K562 (cell line): ENCODE measurements around the gene SUMO3. TPM values are rescaled to one million over a fixed set of nuclear protein-coding genes. Genes with fewer than 3 reads are reported as not detected.
A peak's percentile ranks its signal among the peaks of the same experiment; 100 is the strongest.

ENCODE experiments used
- HDAC3 ChIP-seq: fragments of 450-650 bp; IDR thresholded peaks from 2 replicates; pipeline ENCODE4 v1.6.1; 2018; ENCODE audit warnings: borderline replicate concordance, mild to moderate bottlenecking, moderate library complexity; ENCODE audit not compliant: partially characterized antibody
- MAZ ChIP-seq, 2 experiments: fragments of 450-650 bp in 1 of 2; sonication (generic) in 1 of 2; formaldehyde crosslinking; IDR thresholded peaks in 1 of 2; conservative IDR thresholded peaks in 1 of 2; 2 replicates each; pipeline versions ENCODE4 v1.4.0 to v1.5.0; 2020; ENCODE audit warnings: mild to moderate bottlenecking in 1 of 2, missing genetic modification reagents in 1 of 2
- NR4A1 ChIP-seq, 2 experiments: fragments of 250-450 bp in 1 of 2; fragments of 450-650 bp in 1 of 2; sonication (Bioruptor Pico) in 1 of 2; IDR thresholded peaks; 2 replicates each; pipeline versions ENCODE4 v1.4.0 to v1.6.1; 2016 to 2020; ENCODE audit warnings: mild to moderate bottlenecking in 2 of 2, missing compliant biosample characterization in 1 of 2, missing genetic modification characterization in 1 of 2, moderate library complexity in 1 of 2
- SMAD3 ChIP-seq: fragments of 450-650 bp; formaldehyde crosslinking; conservative IDR thresholded peaks from 2 replicates; pipeline ENCODE4 v1.4.0; 2020; ENCODE audit warnings: mild to moderate bottlenecking
- SOX6 ChIP-seq: fragments of 450-650 bp; IDR thresholded peaks from 2 replicates; pipeline ENCODE4 v1.6.1; 2014; ENCODE audit warnings: mild to moderate bottlenecking
- ZBTB17 ChIP-seq: fragments of 450-650 bp; formaldehyde crosslinking; IDR thresholded peaks from 2 replicates; pipeline ENCODE4 v1.4.0; 2020; ENCODE audit warnings: mild to moderate bottlenecking
- ZNF165 ChIP-seq: fragments of 250-450 bp; sonication (Bioruptor Pico); IDR thresholded peaks from 2 replicates; pipeline ENCODE4 v1.4.0; 2020; ENCODE audit warnings: borderline replicate concordance
- ZNF3 ChIP-seq: fragments of 250-450 bp; sonication (Bioruptor Pico); IDR thresholded peaks from 2 replicates; pipeline ENCODE4 v1.5.0; 2021; ENCODE audit warnings: mild to moderate bottlenecking, moderate library complexity
- polyA plus RNA-seq, 8 experiments: library from polyadenylated mRNA; depleted of rRNA in 4 of 8; stranded (reverse) in 5 of 8; unstranded in 3 of 8; fragments of >200 nt; fragmentation: Nextera tagmentation in 2 of 8; fragmentation: Illumina TruSeq in 1 of 8; extraction: Ambion mirVana in 2 of 8; extraction: Trizol in 1 of 8; gene quantifications; 2 replicates each; pipeline versions ENCODE4 v1.2.1 to v1.2.3, GENCODE V29; 2011 to 2014; ENCODE audit warnings: inconsistent platforms in 1 of 8, missing spikeins in 1 of 8
- total RNA-seq, 7 experiments: library from RNA; depleted of rRNA in 6 of 7; stranded (reverse); fragments of >200 nt in 6 of 7; fragmentation: Illumina TruSeq in 2 of 7; extraction: Trizol in 2 of 7; gene quantifications; 2 replicates each; pipeline versions ENCODE4 v1.2.1 to v1.2.3, GENCODE V29; 2011 to 2021; ENCODE audit warnings: low replicate concordance in 1 of 7
- TF ChIP-seq, protein P1 (sequence below), 2 experiments: fragments of 450-650 bp; formaldehyde crosslinking in 1 of 2; IDR thresholded peaks; 2 replicates each; pipeline versions ENCODE4 v1.4.0 to v1.6.1; 2014 to 2020; ENCODE audit warnings: mild to moderate bottlenecking in 2 of 2, borderline replicate concordance in 1 of 2, low read depth in 1 of 2
- TF ChIP-seq, protein P2 (sequence below): fragments of 450-650 bp; IDR thresholded peaks from 2 replicates; pipeline ENCODE4 v1.6.1; 2016; ENCODE audit warnings: mild to moderate bottlenecking
- TF ChIP-seq, protein P3 (sequence below), 2 experiments: IDR thresholded peaks; 2 replicates each; pipeline ENCODE4 v1.6.1; 2011; ENCODE audit warnings: borderline replicate concordance in 1 of 2, control low read depth in 1 of 2, low read depth in 1 of 2, low read length in 1 of 2, mild to moderate bottlenecking in 1 of 2, mixed read lengths in 1 of 2, moderate library complexity in 1 of 2; ENCODE audit not compliant: insufficient read depth in 1 of 2, insufficient read length in 1 of 2, poor library complexity in 1 of 2, severe bottlenecking in 1 of 2; ENCODE audit errors: extremely low read depth in 1 of 2
- TF ChIP-seq, protein P4 (sequence below): sonication (generic); formaldehyde crosslinking; IDR thresholded peaks from 2 replicates; pipeline ENCODE4 v1.8.0; 2022; ENCODE audit warnings: mild to moderate bottlenecking, missing genetic modification reagents

SUMO3 gene
- total and polyA plus RNA-seq, 9 of the 15 experiments (the other 6 are each of a cell fraction or from before 2014, with no cell fraction given): 13.9 to 143 (median 113) TPM

DNA sequence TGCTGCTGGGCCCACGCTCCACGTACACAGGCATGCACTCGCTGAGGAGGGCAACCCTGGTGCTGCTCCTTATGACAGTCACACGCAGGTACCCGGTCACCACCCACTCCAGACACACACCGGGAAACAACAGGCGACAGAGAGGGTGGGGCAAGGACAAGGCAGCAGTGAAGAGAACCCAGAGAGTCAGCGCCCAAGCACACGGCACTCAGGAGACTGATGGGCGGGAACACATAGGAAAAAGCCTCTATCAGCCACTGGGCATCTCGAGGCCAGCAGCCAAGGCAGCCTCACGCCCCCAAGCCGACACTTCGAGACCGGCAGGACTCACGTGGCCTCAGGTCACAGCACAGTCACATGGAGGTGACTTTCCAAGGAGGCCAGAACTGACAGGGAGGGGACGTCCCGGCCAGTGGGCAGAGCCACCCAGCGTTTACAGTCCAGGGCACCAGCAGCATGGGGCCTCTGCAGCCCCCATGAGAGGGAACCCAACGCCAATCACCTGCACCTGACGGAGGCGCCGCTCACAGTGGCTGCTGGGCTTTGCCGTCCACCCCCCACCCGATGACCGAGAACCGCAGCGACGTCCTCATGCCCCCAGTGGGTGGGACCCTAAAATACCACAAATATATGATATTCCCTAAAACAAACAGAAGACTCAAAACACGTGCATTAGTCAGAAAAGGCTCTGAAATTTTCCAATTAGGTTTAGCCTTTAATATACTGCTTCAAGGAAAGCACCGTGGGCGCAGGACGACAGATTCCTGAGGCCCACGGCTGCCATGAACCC lies 35.9 kb upstream of the SUMO3 start (continued):
- TF ChIP-seq, protein P1, sequence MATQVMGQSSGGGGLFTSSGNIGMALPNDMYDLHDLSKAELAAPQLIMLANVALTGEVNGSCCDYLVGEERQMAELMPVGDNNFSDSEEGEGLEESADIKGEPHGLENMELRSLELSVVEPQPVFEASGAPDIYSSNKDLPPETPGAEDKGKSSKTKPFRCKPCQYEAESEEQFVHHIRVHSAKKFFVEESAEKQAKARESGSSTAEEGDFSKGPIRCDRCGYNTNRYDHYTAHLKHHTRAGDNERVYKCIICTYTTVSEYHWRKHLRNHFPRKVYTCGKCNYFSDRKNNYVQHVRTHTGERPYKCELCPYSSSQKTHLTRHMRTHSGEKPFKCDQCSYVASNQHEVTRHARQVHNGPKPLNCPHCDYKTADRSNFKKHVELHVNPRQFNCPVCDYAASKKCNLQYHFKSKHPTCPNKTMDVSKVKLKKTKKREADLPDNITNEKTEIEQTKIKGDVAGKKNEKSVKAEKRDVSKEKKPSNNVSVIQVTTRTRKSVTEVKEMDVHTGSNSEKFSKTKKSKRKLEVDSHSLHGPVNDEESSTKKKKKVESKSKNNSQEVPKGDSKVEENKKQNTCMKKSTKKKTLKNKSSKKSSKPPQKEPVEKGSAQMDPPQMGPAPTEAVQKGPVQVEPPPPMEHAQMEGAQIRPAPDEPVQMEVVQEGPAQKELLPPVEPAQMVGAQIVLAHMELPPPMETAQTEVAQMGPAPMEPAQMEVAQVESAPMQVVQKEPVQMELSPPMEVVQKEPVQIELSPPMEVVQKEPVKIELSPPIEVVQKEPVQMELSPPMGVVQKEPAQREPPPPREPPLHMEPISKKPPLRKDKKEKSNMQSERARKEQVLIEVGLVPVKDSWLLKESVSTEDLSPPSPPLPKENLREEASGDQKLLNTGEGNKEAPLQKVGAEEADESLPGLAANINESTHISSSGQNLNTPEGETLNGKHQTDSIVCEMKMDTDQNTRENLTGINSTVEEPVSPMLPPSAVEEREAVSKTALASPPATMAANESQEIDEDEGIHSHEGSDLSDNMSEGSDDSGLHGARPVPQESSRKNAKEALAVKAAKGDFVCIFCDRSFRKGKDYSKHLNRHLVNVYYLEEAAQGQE (IDR thresholded peaks at IDR 0.05; ENCODE audit: borderline replicate concordance): no peak
- TF ChIP-seq, protein P1 (CRISPR knock-in tag; IDR thresholded peaks at IDR 0.05; ENCODE audit: low read depth): peak; percentile 10; the same call in 1 of the 2 replicates
- TF ChIP-seq, protein P2, sequence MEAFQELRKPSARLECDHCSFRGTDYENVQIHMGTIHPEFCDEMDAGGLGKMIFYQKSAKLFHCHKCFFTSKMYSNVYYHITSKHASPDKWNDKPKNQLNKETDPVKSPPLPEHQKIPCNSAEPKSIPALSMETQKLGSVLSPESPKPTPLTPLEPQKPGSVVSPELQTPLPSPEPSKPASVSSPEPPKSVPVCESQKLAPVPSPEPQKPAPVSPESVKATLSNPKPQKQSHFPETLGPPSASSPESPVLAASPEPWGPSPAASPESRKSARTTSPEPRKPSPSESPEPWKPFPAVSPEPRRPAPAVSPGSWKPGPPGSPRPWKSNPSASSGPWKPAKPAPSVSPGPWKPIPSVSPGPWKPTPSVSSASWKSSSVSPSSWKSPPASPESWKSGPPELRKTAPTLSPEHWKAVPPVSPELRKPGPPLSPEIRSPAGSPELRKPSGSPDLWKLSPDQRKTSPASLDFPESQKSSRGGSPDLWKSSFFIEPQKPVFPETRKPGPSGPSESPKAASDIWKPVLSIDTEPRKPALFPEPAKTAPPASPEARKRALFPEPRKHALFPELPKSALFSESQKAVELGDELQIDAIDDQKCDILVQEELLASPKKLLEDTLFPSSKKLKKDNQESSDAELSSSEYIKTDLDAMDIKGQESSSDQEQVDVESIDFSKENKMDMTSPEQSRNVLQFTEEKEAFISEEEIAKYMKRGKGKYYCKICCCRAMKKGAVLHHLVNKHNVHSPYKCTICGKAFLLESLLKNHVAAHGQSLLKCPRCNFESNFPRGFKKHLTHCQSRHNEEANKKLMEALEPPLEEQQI: no peak
- TF ChIP-seq MAZ (CRISPR knock-in tag; conservative IDR thresholded peaks at IDR 0.05 in 1 of 2, IDR thresholded peaks at IDR 0.05 in 1 of 2): peak in 1 of 2 experiments; percentile 53; a peak in 2 of 4 replicates
- TF ChIP-seq ZBTB17: peak; percentile 54; the same call in 1 of the 2 replicates
- TF ChIP-seq ZNF3 (CRISPR knock-in tag): no peak
- no peak for TF ChIP-seq SOX6
- TF ChIP-seq HDAC3: no peak
- 0 out of 2 replicates have a peak, but pooled peaks have one; percentile 9 for TF ChIP-seq SMAD3 (CRISPR knock-in tag)
- TF ChIP-seq NR4A1 (CRISPR knock-in tag; IDR thresholded peaks at IDR 0.05): 0 out of 2 replicates have a peak, but pooled peaks have one; percentile 13
- no peak for TF ChIP-seq NR4A1 (tag; IDR thresholded peaks at IDR 0.05)
- TF ChIP-seq, protein P3, sequence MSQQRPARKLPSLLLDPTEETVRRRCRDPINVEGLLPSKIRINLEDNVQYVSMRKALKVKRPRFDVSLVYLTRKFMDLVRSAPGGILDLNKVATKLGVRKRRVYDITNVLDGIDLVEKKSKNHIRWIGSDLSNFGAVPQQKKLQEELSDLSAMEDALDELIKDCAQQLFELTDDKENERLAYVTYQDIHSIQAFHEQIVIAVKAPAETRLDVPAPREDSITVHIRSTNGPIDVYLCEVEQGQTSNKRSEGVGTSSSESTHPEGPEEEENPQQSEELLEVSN (IDR thresholded peaks at IDR 0.05; ENCODE audit: borderline replicate concordance in 1 of 2, extremely low read depth in 1 of 2, insufficient read depth in 1 of 2, insufficient read length in 1 of 2, low read depth in 1 of 2, low read length in 1 of 2, poor library complexity in 1 of 2, severe bottlenecking in 1 of 2): peak; percentile 80 to 87
- TF ChIP-seq ZNF165 (CRISPR knock-in tag): no peak
- TF ChIP-seq, protein P4, sequence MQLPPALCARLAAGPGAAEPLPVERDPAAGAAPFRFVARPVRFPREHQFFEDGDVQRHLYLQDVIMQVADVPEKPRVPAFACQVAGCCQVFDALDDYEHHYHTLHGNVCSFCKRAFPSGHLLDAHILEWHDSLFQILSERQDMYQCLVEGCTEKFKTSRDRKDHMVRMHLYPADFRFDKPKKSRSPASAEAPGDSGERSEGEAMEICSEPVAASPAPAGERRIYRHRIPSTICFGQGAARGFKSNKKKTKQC (CRISPR knock-in tag): 0 out of 2 replicates have a peak, but pooled peaks have one; percentile 20
